ENCODE data around the gene PCSK6.

- TF ChIP-seq EMX1 (CRISPR knock-in tag; IDR thresholded peaks at IDR 0.05) (no peak), CREB1 (CRISPR knock-in tag; IDR thresholded peaks at IDR 0.05) (no peak), STAT6 (CRISPR knock-in tag; conservative IDR thresholded peaks at IDR 0.05; ENCODE audit: low read depth) (no peak), CTCF (IDR thresholded peaks at IDR 0.05) (no peak), ZNF263 (CRISPR knock-in tag; IDR thresholded peaks at IDR 0.05; ENCODE audit: low read depth) (no peak), E2F1 (CRISPR knock-in tag; IDR thresholded peaks at IDR 0.05) (no peak), ZNF423 (CRISPR knock-in tag; IDR thresholded peaks at IDR 0.05) (no peak), SP1 (CRISPR knock-in tag; conservative IDR thresholded peaks at IDR 0.05) (no peak), HMGXB4 (CRISPR knock-in tag; IDR thresholded peaks at IDR 0.05) (no peak)
Observed at GRCh38 chr15:101536166-101536874, 46.8 kb upstream of the PCSK6 start.
